Stimulated activated CD4-positive, alpha-beta T cell treated with anti-CD3 and anti-CD28 coated beads, Interleukin-2, amount 100 ng/mL, for 4 hours (primary cell): ENCODE results near the gene CLDN16.

Experiments
- DNase-seq: peaks from one replicate; pipeline ENCODE4 v3.0.0-alpha.2; 2020; ENCODE audit warnings: low read depth

CLDN16 gene

GRCh38 chr3:190442240-190442639 is 54.3 kb downstream of the CLDN16 start:
- DNase-seq = no peak

- DNase-seq = no peak
Measured at GRCh38 chr3:190443257-190443656, 55.3 kb downstream of the CLDN16 start.

GRCh38 chr3:190444006-190444405 is 56.0 kb downstream of the CLDN16 start:
- no peak for DNase-seq

GRCh38 chr3:190444576-190445145 is 56.7 kb downstream of the CLDN16 start:
- DNase-seq = no peak

GRCh38 chr3:190446573-190447279 is 58.8 kb downstream of the CLDN16 start:
- DNase-seq = no peak

- no peak for DNase-seq
Measured at GRCh38 chr3:190448256-190448655, 60.3 kb downstream of the CLDN16 start.

- no peak for DNase-seq
Measured at GRCh38 chr3:190449801-190450200, 61.8 kb downstream of the CLDN16 start, which contains the start of gene TMEM207. TMEM207 (minus strand) TSS chr3:190449901; CDS start chr3:190449809, 92 bp downstream.

- no peak for DNase-seq
Measured at GRCh38 chr3:190455828-190456227, 67.9 kb downstream of the CLDN16 start.

- DNase-seq = no peak
Measured at GRCh38 chr3:190456770-190457169, 68.8 kb downstream of the CLDN16 start.

GRCh38 chr3:190458040-190458439 is 70.1 kb downstream of the CLDN16 start:
- DNase-seq = no peak
